Thoracic aorta (tissue), 2 donors: ENCODE data around the gene MAPK4. TPM values are rescaled to one million over a fixed set of nuclear protein-coding genes. Genes with fewer than 3 reads are reported as not detected.

Experiments used
- ATAC-seq: fragments of 150-250 bp; one replicate; pipeline ENCODE4 v1.8.0; 2017; ENCODE audit warnings: low read depth; ENCODE audit not compliant: insufficient number of reproducible peaks, low FRiP score
- DNase-seq: peaks from one replicate; pipeline ENCODE4 v3.0.0-alpha.2; 2020; ENCODE audit warnings: low spot score
- H3K27ac ChIP-seq, 2 donors: fragments of 200-600 bp; sonication (generic); 1 replicate in 1 of 2; 2 replicates in 1 of 2; pipeline ENCODE4 v1.5.1; 2016; ENCODE audit warnings: mild to moderate bottlenecking in 2 of 2, moderate library complexity in 2 of 2
- H3K27me3 ChIP-seq: fragments of 200-600 bp; sonication (generic); replicated peaks from 2 replicates; pipeline ENCODE4 v1.6.0; 2016; ENCODE audit warnings: mild to moderate bottlenecking; ENCODE audit not compliant: insufficient read depth
- H3K36me3 ChIP-seq: fragments of 200-600 bp; sonication (generic); one replicate; pipeline ENCODE4 v1.5.1; 2016
- H3K4me1 ChIP-seq, 2 donors: fragments of 200-600 bp; sonication (generic); 1 replicate in 1 of 2; 2 replicates in 1 of 2; pipeline versions ENCODE4 v1.5.1 to v1.6.0; 2016; ENCODE audit warnings: low read depth in 2 of 2, mild to moderate bottlenecking in 1 of 2; ENCODE audit not compliant: control insufficient read depth in 1 of 2
- H3K4me3 ChIP-seq: fragments of 200-600 bp; sonication (generic); 2 replicates; pipeline ENCODE4 v1.5.1; 2016; ENCODE audit warnings: mild to moderate bottlenecking
- H3K9me3 ChIP-seq: fragments of 200-600 bp; sonication (generic); 2 replicates; pipeline ENCODE4 v1.5.1; 2016
- CTCF ChIP-seq: fragments of 200-600 bp; sonication (generic); IDR thresholded peaks from one replicate; pipeline ENCODE4 v1.5.1; 2019; ENCODE audit warnings: antibody characterized with exemption
- total RNA-seq, 2 donors: library from RNA; depleted of rRNA; stranded (reverse); fragments of >200 nt; gene quantifications; one replicate each; pipeline versions ENCODE4 v1.1.0 to v1.2.3, GENCODE V29; 2016

Gene MAPK4
- total RNA-seq, 2 donors from 2014 or later, result 1.5 to 4.0 TPM

DNA sequence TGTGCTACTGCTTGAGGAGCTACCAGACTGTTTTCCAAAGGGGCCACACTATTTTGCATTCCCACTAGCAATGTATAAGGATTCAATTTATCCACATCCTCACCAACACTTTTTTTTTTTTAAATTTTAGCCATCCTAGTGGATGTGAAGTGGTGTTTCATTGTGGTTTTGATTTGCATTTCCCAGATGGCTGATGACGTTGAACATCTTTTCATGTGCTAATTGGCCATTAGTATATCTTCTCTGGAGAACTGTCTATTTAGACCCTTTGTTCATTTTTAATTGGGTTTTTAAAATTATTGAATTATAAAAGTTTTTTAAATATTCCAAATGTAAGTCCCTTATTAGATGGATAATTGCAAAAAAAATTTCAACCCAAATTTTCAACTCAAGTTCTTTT is 121.1 kb downstream of the MAPK4 start:
- Histone ChIP-seq H3K4me1 (no peaks in the 10 kb centered on the region), H3K27me3 (no peaks in the 10 kb centered on the region), H3K9me3 (no peaks in the 10 kb centered on the region), H3K36me3 (no peaks in the 10 kb centered on the region), H3K27ac (no peak overlapping the region), H3K4me3 (no peak overlapping the region)
- no peak for ATAC-seq
- no peak for DNase-seq
- no peak for TF ChIP-seq CTCF

- no peaks in the 10 kb centered on the region for H3K9me3 ChIP-seq
- ATAC-seq (no peak), DNase-seq (no peak)
- no peaks in the 10 kb centered on the region for H3K27me3 ChIP-seq
- H3K27ac ChIP-seq, result no peak overlapping the region
- no peaks in the 10 kb centered on the region for H3K36me3 ChIP-seq
- H3K4me3 ChIP-seq, result no peak overlapping the region
- TF ChIP-seq CTCF, result no peak
- no peaks in the 10 kb centered on the region for H3K4me1 ChIP-seq
Measured at GRCh38 chr18:50682852-50683251, 123.0 kb downstream of the MAPK4 start.

DNA sequence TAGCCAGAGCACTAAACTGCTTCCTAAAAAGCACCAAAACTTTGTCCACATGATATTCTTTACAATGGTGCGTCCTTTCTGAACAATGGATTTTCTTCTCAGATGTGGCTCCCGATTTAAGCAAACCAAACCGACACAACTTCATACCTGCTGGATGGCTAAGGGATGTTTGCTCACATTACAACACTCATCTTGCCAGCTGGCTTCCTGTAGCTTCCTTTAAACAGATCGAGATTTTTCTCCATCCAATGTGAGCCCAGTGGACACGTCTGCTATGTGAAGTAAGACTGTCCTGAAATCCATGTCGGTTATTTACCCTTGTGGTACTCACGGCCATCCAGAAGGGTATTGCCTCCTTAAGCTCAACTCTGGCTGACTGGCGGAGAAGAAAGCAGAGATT is 126.5 kb downstream of the MAPK4 start:
- H3K27me3 ChIP-seq, result no peaks in the 10 kb centered on the region
- no peaks in the 10 kb centered on the region for H3K4me1 ChIP-seq
- no peaks in the 10 kb centered on the region for H3K9me3 ChIP-seq
- no peak for DNase-seq
- H3K4me3 ChIP-seq, result no peak overlapping the region
- TF ChIP-seq CTCF, result no peak
- H3K36me3 ChIP-seq, result no peaks in the 10 kb centered on the region
- H3K27ac ChIP-seq, result no peak overlapping the region
- ATAC-seq, result no peak

- Histone ChIP-seq H3K27me3 (no peaks in the 10 kb centered on the region), H3K4me3 (no peak overlapping the region), H3K36me3 (no peaks in the 10 kb centered on the region), H3K27ac (no peak overlapping the region), H3K9me3 (no peaks in the 10 kb centered on the region), H3K4me1 (no peaks in the 10 kb centered on the region)
- DNase-seq, result no peak
- no peak for TF ChIP-seq CTCF
- no peak for ATAC-seq
Measured at GRCh38 chr18:50687491-50687890, 127.6 kb downstream of the MAPK4 start.

DNA sequence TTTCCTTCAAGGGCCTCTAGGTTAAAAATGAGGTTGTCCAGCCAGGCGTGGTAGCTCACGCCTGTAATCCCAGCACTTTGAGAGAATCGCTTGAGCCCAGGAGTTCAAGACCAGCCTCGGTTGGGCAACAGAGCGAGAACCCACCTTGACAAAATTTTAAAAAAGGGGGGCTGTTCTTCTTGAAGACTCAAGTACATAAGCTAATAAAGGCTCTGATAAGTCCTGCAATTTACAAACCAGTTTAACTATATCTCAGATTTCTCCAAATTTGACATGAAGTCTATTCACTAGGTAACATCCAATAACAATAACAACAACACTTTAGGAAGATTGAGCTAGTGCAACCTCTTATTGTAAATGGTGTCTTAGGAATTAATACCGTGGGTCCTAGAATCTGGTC is 129.7 kb downstream of the MAPK4 start:
- no peak for ATAC-seq
- H3K36me3 ChIP-seq, result no peaks in the 10 kb centered on the region
- H3K27me3 ChIP-seq, result no peaks in the 10 kb centered on the region
- no peak overlapping the region for H3K4me3 ChIP-seq
- H3K4me1 ChIP-seq, result no peaks in the 10 kb centered on the region
- no peak overlapping the region for H3K27ac ChIP-seq
- no peak for DNase-seq
- no peaks in the 10 kb centered on the region for H3K9me3 ChIP-seq
- TF ChIP-seq CTCF, result no peak
